ENCODE results near the gene EXO1.

EXO1 gene

DNA sequence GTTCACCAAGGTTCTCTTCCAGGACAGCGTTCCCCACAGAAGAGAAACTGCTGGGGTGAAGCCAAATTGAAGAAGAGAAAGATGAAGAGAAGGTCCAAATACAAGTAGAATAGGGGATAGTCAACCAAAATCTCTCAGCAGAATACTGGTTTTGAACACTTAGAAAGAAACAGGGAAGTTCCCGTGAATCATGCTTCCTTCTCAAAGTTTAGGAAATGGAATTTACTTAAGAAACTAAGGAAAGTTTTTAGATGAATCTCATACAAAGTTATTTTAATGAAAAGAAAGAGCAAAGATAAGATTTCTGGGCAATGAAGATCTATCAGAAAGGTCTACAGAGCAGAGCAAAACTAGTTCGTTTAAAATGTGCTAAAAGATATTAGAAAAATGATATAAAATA is 43.3 kb downstream of the EXO1 start:
- DNase-seq (ENCODE audit: low read depth in 2 of 2): no peak

- no peak for DNase-seq (ENCODE audit: low read depth in 2 of 2)
Observed at GRCh38 chr1:241894016-241894415, 46.0 kb downstream of the EXO1 start.

- no peak for DNase-seq (ENCODE audit: low read depth in 2 of 2)
Observed at GRCh38 chr1:241895013-241895412, 47.0 kb downstream of the EXO1 start.

- no peak for DNase-seq (ENCODE audit: low read depth in 2 of 2)
Observed at GRCh38 chr1:241896670-241896962, 48.6 kb downstream of the EXO1 start.

GRCh38 chr1:241899210-241899609 is 51.2 kb downstream of the EXO1 start:
- no peak for DNase-seq (ENCODE audit: low read depth in 2 of 2)

- DNase-seq (ENCODE audit: low read depth in 2 of 2): no peak
Observed at GRCh38 chr1:241900381-241900780, 52.4 kb downstream of the EXO1 start.

DNA sequence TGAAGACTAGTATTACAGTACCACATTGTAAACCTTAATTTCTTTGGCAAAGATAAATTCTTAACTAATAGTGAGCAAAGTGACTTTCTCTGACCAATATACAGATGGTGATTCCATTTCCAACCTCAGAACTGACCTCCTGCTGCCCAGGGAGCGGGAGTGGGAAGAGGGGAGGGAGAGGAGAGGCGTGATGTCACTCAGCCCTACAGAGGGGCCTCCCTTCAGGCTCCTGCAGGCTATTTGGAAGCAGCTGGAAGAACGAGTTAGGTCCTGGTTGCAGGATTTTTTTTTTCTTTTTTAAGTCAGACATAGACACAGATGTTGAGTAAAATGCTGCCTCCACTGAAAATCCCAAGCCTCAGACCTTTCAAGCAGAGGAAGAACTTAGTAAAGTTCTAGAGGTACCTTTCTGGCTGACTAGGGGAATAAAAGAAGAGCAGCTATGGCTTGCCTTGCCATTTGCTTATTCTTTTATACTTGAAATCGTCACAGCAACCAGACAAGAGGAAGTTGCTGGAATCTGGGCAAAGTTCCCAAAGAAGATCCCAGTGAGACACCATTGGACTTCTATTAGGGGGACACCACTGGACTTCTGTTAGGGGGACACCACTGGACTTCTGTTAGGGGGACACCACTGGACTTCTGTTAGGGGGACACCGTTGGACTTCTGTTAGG is 54.5 kb downstream of the EXO1 start:
- no peak for DNase-seq (ENCODE audit: low read depth in 2 of 2)

DNA sequence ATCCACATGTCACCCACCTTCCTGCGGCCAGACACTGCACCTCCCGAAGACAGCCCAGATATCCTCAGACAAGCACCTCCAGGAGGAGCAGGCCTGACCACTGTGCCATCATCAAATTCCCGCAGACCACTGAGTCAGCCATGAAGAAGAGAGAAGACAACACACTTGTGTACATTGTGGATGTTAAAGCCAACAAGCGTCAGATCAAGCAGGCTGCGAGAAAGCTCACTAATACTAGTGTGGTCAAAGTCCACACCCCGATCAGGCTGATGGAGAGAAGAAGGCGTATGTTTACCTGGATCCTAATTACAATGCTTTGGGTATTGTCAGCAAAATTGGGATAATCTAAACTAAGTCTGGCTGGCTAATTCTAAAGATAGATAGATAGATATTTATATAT is 68.2 kb downstream of the EXO1 start:
- no peak for DNase-seq (ENCODE audit: low read depth in 2 of 2)

DNA sequence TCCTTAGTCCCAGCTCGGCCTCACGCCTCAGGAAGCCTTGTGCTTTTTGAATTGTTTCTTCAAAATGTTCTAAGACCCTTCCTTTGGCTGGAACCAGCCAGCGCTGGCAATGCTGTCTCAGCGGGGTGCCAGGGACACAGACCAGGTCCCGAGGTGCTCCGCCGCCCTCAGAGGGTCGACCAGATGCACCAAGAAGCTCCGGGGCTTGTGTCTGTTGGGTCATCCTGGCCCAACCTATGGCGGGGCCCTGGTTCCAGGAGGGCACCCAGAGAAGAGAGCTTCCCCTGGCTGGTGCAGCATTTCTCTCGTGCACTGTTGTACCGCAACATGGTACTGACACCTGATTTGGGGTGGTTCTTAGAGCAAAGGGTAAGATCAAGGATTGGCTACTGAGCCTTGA is 69.5 kb downstream of the EXO1 start:
- DNase-seq (ENCODE audit: low read depth in 2 of 2): no peak

DNA sequence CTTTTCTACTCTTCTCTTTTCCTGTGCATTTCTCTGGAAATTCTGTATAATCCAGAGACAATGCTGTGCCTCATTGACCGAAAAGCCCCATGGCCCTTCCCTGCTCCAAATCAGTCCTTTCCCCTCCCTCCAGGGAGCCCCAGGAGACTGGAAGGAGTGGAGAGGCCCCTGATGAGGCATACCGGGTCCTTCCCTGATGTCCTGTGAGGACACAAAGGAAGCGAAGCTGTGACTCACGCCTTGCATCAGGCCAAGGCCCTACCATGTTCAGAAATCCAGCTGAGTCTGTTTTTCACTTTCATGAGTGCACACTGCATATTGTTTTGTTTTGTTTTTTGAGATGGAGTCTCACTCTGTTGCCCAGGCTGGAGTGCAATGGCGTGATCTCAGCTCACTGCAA is 70.9 kb downstream of the EXO1 start:
- DNase-seq (ENCODE audit: low read depth in 2 of 2): no peak

- no peak for DNase-seq (ENCODE audit: low read depth in 2 of 2)
Observed at GRCh38 chr1:241924080-241924808, 76.2 kb downstream of the EXO1 start.

DNA sequence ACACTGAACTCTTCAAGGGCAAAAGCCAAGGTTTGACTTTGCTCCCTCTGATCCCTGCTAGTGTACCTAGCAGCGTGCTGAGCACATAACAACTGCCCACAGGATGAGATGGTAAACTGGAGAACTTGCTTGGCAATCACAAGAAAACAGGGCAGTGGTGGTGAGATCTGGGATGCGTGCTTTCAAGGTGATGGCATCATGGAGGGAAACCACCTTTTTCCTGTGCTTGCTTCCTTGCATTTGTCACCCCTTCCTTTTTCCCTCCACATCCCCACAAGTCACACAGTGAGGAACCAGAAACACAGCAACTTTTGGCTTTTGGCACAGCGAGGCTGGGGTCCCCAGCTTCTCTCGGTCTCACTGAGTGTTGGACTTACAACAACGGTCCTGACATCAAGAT is 78.1 kb downstream of the EXO1 start:
- no peak for DNase-seq (ENCODE audit: low read depth in 2 of 2)

DNA sequence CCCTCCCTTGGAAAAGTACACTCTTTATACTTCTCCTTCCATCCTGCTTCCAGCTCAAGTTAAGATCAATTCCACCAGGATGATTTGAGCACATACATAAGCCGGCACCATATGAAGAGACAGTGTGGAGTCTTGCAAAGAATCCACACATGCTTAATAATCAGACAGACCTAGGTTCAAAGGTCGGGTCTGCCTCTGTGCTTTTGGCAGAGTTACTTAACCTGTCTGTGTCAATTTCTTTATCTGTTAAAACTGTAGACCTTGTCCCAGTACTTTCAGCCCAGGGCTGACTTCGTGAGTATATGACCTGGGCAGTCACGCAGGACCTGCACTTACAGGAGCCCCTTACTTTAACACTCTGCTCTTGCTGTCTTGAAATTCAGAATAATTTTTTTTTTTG is 79.3 kb downstream of the EXO1 start:
- no peak for DNase-seq (ENCODE audit: low read depth in 2 of 2)

DNA sequence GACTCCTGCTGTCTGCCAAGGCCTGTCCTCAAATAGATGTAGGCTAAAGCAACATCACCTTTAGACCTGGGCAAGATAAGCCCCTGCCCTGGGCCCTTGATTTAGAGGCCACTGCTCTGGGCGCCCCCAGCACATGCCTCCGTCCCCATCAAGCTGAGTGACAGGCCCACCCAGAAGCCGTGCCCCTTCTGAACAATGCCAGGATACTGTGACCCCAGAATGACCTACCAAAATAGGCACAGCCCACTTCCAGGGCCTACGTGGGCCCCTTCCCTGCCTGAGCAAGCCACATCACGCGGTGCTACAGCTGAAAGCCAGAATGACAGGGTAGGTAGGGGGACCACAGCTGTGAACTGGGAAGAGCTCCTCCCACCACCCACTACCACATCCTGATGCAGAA is 84.8 kb downstream of the EXO1 start:
- no peak for DNase-seq (ENCODE audit: low read depth in 2 of 2)

GRCh38 chr1:241934201-241934848 is 86.3 kb downstream of the EXO1 start:
- DNase-seq (ENCODE audit: low read depth in 2 of 2): no peak

- DNase-seq (ENCODE audit: low read depth in 2 of 2): no peak
Observed at GRCh38 chr1:241934866-241935265, 86.9 kb downstream of the EXO1 start.

Measured in stimulated activated CD8-positive, alpha-beta memory T cell treated with anti-CD3 and anti-CD28 coated beads, Interleukin-2, amount 100 ng/mL, for 48 hours (primary cell).